Hepatocyte (in vitro differentiated cells): ENCODE data around the gene ZNF644. TPM values are rescaled to one million over a fixed set of nuclear protein-coding genes. Genes with fewer than 3 reads are reported as not detected.

Experiments
- DNase-seq: peaks from one replicate; pipeline ENCODE4 v3.0.0-alpha.2; 2016; ENCODE audit warnings: low spot score
- H2AFZ ChIP-seq: fragments of 200-600 bp; sonication (generic); 2 replicates; pipeline ENCODE4 v1.6.0; 2016; ENCODE audit warnings: antibody characterized with exemption, mild to moderate bottlenecking
- H3K27ac ChIP-seq: fragments of 200-600 bp; sonication (generic); 2 replicates; pipeline ENCODE4 v1.5.1; 2016; ENCODE audit warnings: mild to moderate bottlenecking
- H3K27me3 ChIP-seq: fragments of 200-600 bp; sonication (generic); 2 replicates; pipeline ENCODE4 v1.6.1; 2016
- H3K36me3 ChIP-seq: fragments of 200-600 bp; sonication (generic); replicated peaks from 2 replicates; pipeline ENCODE4 v1.5.1; 2016; ENCODE audit warnings: low read depth; ENCODE audit not compliant: insufficient read depth
- H3K4me1 ChIP-seq: fragments of 200-600 bp; sonication (generic); 2 replicates; pipeline ENCODE4 v1.5.1; 2016; ENCODE audit warnings: mild to moderate bottlenecking, moderate library complexity; ENCODE audit not compliant: insufficient read depth
- H3K4me2 ChIP-seq: fragments of 200-600 bp; sonication (generic); 2 replicates; pipeline ENCODE4 v1.6.0; 2016
- H3K4me3 ChIP-seq: fragments of 200-600 bp; sonication (generic); 2 replicates; pipeline ENCODE4 v1.5.1; 2016; ENCODE audit warnings: mild to moderate bottlenecking
- H3K79me2 ChIP-seq: fragments of 200-600 bp; sonication (generic); 2 replicates; pipeline ENCODE4 v1.6.0; 2017; ENCODE audit warnings: mild to moderate bottlenecking
- H3K9me2 ChIP-seq: fragments of 200-600 bp; sonication (generic); replicated peaks from 2 replicates; pipeline ENCODE4 v1.6.0; 2017; ENCODE audit warnings: mild to moderate bottlenecking; ENCODE audit not compliant: insufficient read depth
- H3K9me3 ChIP-seq: fragments of 200-600 bp; sonication (generic); 2 replicates; pipeline ENCODE4 v1.5.1; 2016; ENCODE audit warnings: low read depth, mild to moderate bottlenecking
- H4K20me1 ChIP-seq: fragments of 200-600 bp; sonication (generic); 2 replicates; pipeline ENCODE4 v1.6.0; 2016; ENCODE audit warnings: mild to moderate bottlenecking; ENCODE audit not compliant: insufficient read depth, poor library complexity, severe bottlenecking
- EZH2 ChIP-seq: fragments of 200-600 bp; sonication (generic); IDR thresholded peaks from 2 replicates; pipeline ENCODE4 v1.6.1; 2016; ENCODE audit warnings: antibody characterized with exemption, mild to moderate bottlenecking, borderline replicate concordance
- EZH2phosphoT487 ChIP-seq: fragments of 200-600 bp; sonication (generic); IDR thresholded peaks from one replicate; pipeline ENCODE4 v1.6.1; 2018; ENCODE audit warnings: antibody characterized with exemption, mild to moderate bottlenecking, low read depth, moderate library complexity; ENCODE audit not compliant: unreplicated experiment, severe bottlenecking
- WGBS: methylation state at CpG from one replicate; pipeline ENCODE4 v1.1.6; 2016; ENCODE audit warnings: low lambda C conversion rate; ENCODE audit errors: missing lambda C conversion rate; 5-methylcytosine and 5-hydroxymethylcytosine counted together
- polyA plus RNA-seq: library from polyadenylated mRNA; unstranded; fragments of >200 nt; fragmentation: Nextera tagmentation; extraction: Ambion mirVana; gene quantifications from 2 replicates; pipeline ENCODE4 v1.2.1, GENCODE V29; 2016
- total RNA-seq: library from RNA; depleted of rRNA; stranded (reverse); fragments of >200 nt; gene quantifications from 2 replicates; pipeline ENCODE4 v1.2.3, GENCODE V29; 2014
- TF ChIP-seq, protein P1 (sequence below): fragments of 200-600 bp; sonication (generic); IDR thresholded peaks from 2 replicates; pipeline ENCODE4 v1.5.1; 2016; ENCODE audit warnings: antibody characterized with exemption, mild to moderate bottlenecking; ENCODE audit not compliant: poor library complexity

The ZNF644 gene
- total and polyA plus RNA-seq, 2 experiments from 2014 or later = 39.8 to 78.7 TPM

DNA sequence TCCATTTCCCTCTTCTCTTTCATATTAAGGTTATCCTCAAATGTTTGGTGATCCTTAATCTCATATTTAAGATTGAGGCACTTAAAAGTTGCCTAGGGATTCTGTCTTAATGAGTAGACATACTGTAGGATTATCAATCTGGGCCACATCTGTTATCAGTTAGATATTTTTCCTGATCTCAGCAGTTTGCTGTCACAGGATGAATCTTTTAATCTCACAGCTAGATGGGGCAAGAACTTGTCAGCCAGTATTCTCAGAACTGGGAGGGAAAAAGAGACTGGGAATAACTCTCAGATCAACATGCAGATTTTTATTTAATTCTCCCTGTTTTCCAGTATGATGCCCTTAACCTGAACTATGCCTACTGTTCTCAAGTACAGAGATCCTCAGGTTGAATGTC lies 14.0 kb downstream of the ZNF644 start:
- H4K20me1 ChIP-seq = peaks cover 55% of the 10 kb centered on the region
- H3K79me2 ChIP-seq = peaks cover 96% of the 10 kb centered on the region
- TF ChIP-seq, protein P1, sequence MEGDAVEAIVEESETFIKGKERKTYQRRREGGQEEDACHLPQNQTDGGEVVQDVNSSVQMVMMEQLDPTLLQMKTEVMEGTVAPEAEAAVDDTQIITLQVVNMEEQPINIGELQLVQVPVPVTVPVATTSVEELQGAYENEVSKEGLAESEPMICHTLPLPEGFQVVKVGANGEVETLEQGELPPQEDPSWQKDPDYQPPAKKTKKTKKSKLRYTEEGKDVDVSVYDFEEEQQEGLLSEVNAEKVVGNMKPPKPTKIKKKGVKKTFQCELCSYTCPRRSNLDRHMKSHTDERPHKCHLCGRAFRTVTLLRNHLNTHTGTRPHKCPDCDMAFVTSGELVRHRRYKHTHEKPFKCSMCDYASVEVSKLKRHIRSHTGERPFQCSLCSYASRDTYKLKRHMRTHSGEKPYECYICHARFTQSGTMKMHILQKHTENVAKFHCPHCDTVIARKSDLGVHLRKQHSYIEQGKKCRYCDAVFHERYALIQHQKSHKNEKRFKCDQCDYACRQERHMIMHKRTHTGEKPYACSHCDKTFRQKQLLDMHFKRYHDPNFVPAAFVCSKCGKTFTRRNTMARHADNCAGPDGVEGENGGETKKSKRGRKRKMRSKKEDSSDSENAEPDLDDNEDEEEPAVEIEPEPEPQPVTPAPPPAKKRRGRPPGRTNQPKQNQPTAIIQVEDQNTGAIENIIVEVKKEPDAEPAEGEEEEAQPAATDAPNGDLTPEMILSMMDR = no peak
- TF ChIP-seq EZH2 = no peak
- TF ChIP-seq EZH2phosphoT487 = no peak

DNA sequence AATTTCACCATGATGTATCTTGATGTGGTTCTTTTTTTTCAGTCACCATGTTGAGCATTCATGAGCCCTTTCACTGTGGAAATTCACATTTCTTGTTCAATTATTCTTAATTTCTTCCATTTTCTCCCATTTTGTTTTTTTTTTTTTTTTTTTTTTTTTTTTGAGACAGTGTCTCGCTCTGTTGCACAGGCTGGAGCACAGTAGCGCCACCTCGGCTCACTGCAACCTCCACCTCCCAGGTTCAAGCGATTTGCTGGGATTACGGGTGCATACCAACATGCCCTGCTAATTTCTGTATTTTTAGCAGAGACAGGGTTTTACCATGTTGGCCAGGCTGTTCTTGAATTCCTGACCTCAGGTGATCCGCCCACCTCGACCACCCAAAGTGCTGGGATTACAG lies 14.7 kb downstream of the ZNF644 start:
- Histone ChIP-seq H2AFZ (no peak overlapping the region), H3K4me1 (no peaks in the 10 kb centered on the region), H3K27me3 (no peaks in the 10 kb centered on the region), H3K4me2 (no peak overlapping the region), H3K4me3 (no peak overlapping the region), H3K79me2 (peaks cover 95% of the 10 kb centered on the region), H3K36me3 (no peaks in the 10 kb centered on the region), H3K9me2 (no peaks in the 10 kb centered on the region), H3K9me3 (no peaks in the 10 kb centered on the region), H3K27ac (no peak overlapping the region), H4K20me1 (peaks cover 47% of the 10 kb centered on the region)
- DNase-seq = no peak
- WGBS = 94% methylated on average over 7 of the region's 7 CpGs
- TF ChIP-seq EZH2 = no peak
- no peak for TF ChIP-seq EZH2phosphoT487
- TF ChIP-seq, protein P1 = no peak

More for the DNA sequence above, 14.0 kb downstream of the ZNF644 start:
- H3K4me2 ChIP-seq = no peak overlapping the region
- H3K9me2 ChIP-seq = no peaks in the 10 kb centered on the region
- H3K4me1 ChIP-seq = no peaks in the 10 kb centered on the region
- H3K27ac ChIP-seq = no peak overlapping the region
- no peak overlapping the region for H3K4me3 ChIP-seq
- H3K36me3 ChIP-seq = no peaks in the 10 kb centered on the region
- H3K9me3 ChIP-seq = no peaks in the 10 kb centered on the region
- H3K27me3 ChIP-seq = no peaks in the 10 kb centered on the region
- H2AFZ ChIP-seq = no peak overlapping the region
- no peak for DNase-seq

DNA sequence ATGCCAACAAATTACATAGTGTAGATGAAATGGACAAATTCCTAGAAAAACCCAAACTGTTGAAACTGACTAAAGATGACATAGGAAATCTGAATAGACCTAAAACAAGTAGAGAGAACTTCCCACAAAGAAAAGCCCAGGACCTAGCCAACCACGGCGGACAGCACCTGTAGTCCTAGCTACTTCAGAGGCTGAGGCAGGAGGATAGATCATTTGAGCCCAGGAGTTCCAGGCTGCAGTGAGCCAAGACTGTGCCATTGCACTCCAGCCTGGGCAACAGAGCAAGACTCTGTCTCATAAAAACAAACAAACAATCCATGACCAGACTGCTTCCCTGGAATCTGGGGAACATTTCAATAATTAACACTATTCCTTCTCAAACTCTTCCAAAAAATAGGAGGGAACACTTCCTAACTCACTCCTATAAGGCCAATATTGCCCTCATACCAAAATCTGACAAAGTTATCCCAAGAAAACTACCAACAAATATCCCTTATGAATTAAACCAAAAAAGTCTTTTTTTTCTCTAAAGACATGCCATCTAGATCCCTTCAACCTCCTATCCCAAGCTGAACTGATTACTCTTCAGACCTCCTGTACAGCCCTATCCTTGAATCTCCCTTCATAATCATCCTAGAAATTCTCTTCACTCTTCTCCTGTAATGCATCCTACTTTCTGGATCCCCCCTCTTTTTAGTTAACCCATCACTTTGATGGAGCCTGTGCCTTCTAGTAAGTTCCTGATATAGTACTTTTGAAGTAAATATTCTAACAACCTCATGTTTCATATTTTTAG lies 15.5 kb downstream of the ZNF644 start:
- Histone ChIP-seq H3K79me2 (peaks cover 93% of the 10 kb centered on the region), H3K9me2 (no peaks in the 10 kb centered on the region), H3K4me2 (no peak overlapping the region), H2AFZ (no peak overlapping the region), H3K27ac (no peak overlapping the region), H3K4me1 (no peaks in the 10 kb centered on the region), H3K36me3 (no peaks in the 10 kb centered on the region), H3K9me3 (no peaks in the 10 kb centered on the region), H3K4me3 (no peak overlapping the region), H3K27me3 (no peaks in the 10 kb centered on the region), H4K20me1 (peaks cover 42% of the 10 kb centered on the region)
- WGBS = 96% methylated on average over 2 of the region's 2 CpGs
- TF ChIP-seq, protein P1 = no peak
- TF ChIP-seq EZH2phosphoT487 (no peak), EZH2 (no peak)
- DNase-seq = no peak
